ENCODE results near the gene IRF2. TPM values are rescaled to one million over a fixed set of nuclear protein-coding genes. Genes with fewer than 3 reads are reported as not detected.

The IRF2 gene
- total and polyA plus RNA-seq, 2 of the 8 experiments (the other 6 are each of a cell fraction or from before 2014, with no cell fraction given): 13.8 to 17.0 TPM

DNA sequence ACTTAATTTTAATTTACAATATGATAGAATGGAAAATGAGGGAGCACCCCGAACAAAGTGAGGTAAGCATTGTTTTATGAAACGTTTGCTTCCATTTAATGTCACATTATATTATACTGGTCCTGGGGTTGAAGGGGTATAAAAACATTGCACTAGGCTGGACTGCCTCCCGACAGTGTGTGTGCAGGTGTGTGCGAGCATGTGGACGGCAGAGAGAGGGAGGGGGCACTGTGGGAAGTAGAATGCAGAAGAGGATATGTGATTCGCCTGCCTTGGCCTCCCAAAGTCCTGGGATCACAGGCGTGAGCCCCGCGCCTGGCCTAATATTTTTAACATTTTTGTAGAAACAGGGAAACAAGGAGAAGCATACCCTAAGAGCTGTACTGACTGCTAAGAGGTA is 36.0 kb downstream of the IRF2 start (continued):
- TF ChIP-seq, protein P1, sequence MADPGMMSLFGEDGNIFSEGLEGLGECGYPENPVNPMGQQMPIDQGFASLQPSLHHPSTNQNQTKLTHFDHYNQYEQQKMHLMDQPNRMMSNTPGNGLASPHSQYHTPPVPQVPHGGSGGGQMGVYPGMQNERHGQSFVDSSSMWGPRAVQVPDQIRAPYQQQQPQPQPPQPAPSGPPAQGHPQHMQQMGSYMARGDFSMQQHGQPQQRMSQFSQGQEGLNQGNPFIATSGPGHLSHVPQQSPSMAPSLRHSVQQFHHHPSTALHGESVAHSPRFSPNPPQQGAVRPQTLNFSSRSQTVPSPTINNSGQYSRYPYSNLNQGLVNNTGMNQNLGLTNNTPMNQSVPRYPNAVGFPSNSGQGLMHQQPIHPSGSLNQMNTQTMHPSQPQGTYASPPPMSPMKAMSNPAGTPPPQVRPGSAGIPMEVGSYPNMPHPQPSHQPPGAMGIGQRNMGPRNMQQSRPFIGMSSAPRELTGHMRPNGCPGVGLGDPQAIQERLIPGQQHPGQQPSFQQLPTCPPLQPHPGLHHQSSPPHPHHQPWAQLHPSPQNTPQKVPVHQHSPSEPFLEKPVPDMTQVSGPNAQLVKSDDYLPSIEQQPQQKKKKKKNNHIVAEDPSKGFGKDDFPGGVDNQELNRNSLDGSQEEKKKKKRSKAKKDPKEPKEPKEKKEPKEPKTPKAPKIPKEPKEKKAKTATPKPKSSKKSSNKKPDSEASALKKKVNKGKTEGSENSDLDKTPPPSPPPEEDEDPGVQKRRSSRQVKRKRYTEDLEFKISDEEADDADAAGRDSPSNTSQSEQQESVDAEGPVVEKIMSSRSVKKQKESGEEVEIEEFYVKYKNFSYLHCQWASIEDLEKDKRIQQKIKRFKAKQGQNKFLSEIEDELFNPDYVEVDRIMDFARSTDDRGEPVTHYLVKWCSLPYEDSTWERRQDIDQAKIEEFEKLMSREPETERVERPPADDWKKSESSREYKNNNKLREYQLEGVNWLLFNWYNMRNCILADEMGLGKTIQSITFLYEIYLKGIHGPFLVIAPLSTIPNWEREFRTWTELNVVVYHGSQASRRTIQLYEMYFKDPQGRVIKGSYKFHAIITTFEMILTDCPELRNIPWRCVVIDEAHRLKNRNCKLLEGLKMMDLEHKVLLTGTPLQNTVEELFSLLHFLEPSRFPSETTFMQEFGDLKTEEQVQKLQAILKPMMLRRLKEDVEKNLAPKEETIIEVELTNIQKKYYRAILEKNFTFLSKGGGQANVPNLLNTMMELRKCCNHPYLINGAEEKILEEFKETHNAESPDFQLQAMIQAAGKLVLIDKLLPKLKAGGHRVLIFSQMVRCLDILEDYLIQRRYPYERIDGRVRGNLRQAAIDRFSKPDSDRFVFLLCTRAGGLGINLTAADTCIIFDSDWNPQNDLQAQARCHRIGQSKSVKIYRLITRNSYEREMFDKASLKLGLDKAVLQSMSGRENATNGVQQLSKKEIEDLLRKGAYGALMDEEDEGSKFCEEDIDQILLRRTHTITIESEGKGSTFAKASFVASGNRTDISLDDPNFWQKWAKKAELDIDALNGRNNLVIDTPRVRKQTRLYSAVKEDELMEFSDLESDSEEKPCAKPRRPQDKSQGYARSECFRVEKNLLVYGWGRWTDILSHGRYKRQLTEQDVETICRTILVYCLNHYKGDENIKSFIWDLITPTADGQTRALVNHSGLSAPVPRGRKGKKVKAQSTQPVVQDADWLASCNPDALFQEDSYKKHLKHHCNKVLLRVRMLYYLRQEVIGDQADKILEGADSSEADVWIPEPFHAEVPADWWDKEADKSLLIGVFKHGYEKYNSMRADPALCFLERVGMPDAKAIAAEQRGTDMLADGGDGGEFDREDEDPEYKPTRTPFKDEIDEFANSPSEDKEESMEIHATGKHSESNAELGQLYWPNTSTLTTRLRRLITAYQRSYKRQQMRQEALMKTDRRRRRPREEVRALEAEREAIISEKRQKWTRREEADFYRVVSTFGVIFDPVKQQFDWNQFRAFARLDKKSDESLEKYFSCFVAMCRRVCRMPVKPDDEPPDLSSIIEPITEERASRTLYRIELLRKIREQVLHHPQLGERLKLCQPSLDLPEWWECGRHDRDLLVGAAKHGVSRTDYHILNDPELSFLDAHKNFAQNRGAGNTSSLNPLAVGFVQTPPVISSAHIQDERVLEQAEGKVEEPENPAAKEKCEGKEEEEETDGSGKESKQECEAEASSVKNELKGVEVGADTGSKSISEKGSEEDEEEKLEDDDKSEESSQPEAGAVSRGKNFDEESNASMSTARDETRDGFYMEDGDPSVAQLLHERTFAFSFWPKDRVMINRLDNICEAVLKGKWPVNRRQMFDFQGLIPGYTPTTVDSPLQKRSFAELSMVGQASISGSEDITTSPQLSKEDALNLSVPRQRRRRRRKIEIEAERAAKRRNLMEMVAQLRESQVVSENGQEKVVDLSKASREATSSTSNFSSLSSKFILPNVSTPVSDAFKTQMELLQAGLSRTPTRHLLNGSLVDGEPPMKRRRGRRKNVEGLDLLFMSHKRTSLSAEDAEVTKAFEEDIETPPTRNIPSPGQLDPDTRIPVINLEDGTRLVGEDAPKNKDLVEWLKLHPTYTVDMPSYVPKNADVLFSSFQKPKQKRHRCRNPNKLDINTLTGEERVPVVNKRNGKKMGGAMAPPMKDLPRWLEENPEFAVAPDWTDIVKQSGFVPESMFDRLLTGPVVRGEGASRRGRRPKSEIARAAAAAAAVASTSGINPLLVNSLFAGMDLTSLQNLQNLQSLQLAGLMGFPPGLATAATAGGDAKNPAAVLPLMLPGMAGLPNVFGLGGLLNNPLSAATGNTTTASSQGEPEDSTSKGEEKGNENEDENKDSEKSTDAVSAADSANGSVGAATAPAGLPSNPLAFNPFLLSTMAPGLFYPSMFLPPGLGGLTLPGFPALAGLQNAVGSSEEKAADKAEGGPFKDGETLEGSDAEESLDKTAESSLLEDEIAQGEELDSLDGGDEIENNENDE (IDR thresholded peaks at IDR 0.05; ENCODE audit: insufficient replicate concordance, low read length): no peak
- TF ChIP-seq RXRA (IDR thresholded peaks at IDR 0.05; ENCODE audit: insufficient read depth, low read depth, low read length) (no peak), NANOG (IDR thresholded peaks at IDR 0.05; ENCODE audit: insufficient read depth, low read depth, low read length, poor library complexity, severe bottlenecking) (no peak), CTBP2 (IDR thresholded peaks at IDR 0.05; ENCODE audit: borderline replicate concordance, insufficient read depth, insufficient read length, low read length) (no peak), CHD1 (IDR thresholded peaks at IDR 0.05; ENCODE audit: low read depth, low read length) (no peak), TAF1 (IDR thresholded peaks at IDR 0.05; ENCODE audit: low read depth, low read length) (no peak), SP1 (IDR thresholded peaks at IDR 0.05; ENCODE audit: low read depth, low read length) (no peak), EZH2 (IDR thresholded peaks at IDR 0.05; ENCODE audit: low read depth, low read length, severe bottlenecking) (no peak), GTF2F1 (IDR thresholded peaks at IDR 0.05; ENCODE audit: borderline replicate concordance, low read depth, low read length) (no peak), TAF7 (optimal IDR thresholded peaks at IDR 0.05; ENCODE audit: borderline replicate concordance, low read depth, low read length) (no peak), SUZ12 (IDR thresholded peaks at IDR 0.05; ENCODE audit: low read length) (no peak), TCF12 (IDR thresholded peaks at IDR 0.05; ENCODE audit: low read depth, low read length) (no peak)
